Non-pigmented ciliary epithelial cell (primary cell): ENCODE results near the gene TSHZ2.

Experiments used
- DNase-seq: peaks from one replicate; pipeline ENCODE4 v3.0.0-alpha.2; 2010; ENCODE audit warnings: low read depth

Gene TSHZ2

GRCh38 chr20:53064935-53065334, 92.8 kb downstream of the TSHZ2 start:
- no peak for DNase-seq

GRCh38 chr20:53068241-53068640, 96.1 kb downstream of the TSHZ2 start:
- DNase-seq: no peak

GRCh38 chr20:53069132-53069531, 97.0 kb downstream of the TSHZ2 start:
- no peak for DNase-seq

- DNase-seq: no peak
These were observed 98.1 kb downstream of the TSHZ2 start for GRCh38 chr20:53070224-53070623.

GRCh38 chr20:53070706-53071392, 98.7 kb downstream of the TSHZ2 start:
- no peak for DNase-seq

GRCh38 chr20:53071833-53072232, 99.7 kb downstream of the TSHZ2 start:
- no peak for DNase-seq

- no peak for DNase-seq
These were observed 100.9 kb downstream of the TSHZ2 start for GRCh38 chr20:53072923-53073579.

- DNase-seq: no peak
These were observed 101.7 kb downstream of the TSHZ2 start for GRCh38 chr20:53073636-53074415.

GRCh38 chr20:53074811-53075314, 102.7 kb downstream of the TSHZ2 start:
- no peak for DNase-seq

- no peak for DNase-seq
These were observed 104.5 kb downstream of the TSHZ2 start for GRCh38 chr20:53076668-53077067.

- DNase-seq: no peak
These were observed 105.4 kb downstream of the TSHZ2 start for GRCh38 chr20:53077373-53078205.

- DNase-seq: no peak
These were observed 106.6 kb downstream of the TSHZ2 start for GRCh38 chr20:53078761-53079160.

- DNase-seq: no peak
These were observed 107.1 kb downstream of the TSHZ2 start for GRCh38 chr20:53079261-53079691.

GRCh38 chr20:53079828-53080686, 107.9 kb downstream of the TSHZ2 start:
- DNase-seq: no peak

- DNase-seq: no peak
These were observed 108.5 kb downstream of the TSHZ2 start for GRCh38 chr20:53080687-53080962.

- DNase-seq: no peak
These were observed 109.1 kb downstream of the TSHZ2 start for GRCh38 chr20:53080969-53081871.

GRCh38 chr20:53081916-53082863, 110.0 kb downstream of the TSHZ2 start:
- DNase-seq: no peak

- DNase-seq: no peak
These were observed 111.3 kb downstream of the TSHZ2 start for GRCh38 chr20:53083411-53083810.

- no peak for DNase-seq
These were observed 112.3 kb downstream of the TSHZ2 start for GRCh38 chr20:53084408-53084997.
